Femur (tissue), 1 donor: ENCODE data around the gene HSPA6.
"Not testable (repeated sequence)": the region's sequence is repeated elsewhere in the genome, so short reads cannot be mapped to it uniquely, and the experiment has no call there.

Source experiments
- DNase-seq: peaks from one replicate; pipeline ENCODE4 v3.0.0-alpha.2; 2017

HSPA6 gene

DNA sequence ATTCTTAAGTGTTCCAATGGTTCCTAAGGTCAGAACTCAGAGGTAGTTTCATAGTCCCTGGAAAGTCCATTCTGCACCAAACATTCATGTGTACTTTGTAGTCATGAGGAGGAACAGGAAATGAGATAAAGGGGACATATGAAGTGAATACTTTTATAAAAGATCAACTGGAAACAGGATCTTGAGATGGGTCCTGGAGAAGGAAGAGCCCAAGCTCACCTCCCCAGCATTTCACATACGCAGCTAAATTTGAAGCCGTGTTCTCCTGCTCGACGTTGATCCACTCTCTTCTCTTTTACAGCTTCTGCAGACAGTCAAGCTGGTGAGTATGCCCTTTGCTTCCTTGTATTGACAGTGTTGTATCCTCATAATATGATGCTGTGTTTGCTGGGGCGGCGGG, 18.7 kb upstream of the HSPA6 start:
- DNase-seq = no peak

DNA sequence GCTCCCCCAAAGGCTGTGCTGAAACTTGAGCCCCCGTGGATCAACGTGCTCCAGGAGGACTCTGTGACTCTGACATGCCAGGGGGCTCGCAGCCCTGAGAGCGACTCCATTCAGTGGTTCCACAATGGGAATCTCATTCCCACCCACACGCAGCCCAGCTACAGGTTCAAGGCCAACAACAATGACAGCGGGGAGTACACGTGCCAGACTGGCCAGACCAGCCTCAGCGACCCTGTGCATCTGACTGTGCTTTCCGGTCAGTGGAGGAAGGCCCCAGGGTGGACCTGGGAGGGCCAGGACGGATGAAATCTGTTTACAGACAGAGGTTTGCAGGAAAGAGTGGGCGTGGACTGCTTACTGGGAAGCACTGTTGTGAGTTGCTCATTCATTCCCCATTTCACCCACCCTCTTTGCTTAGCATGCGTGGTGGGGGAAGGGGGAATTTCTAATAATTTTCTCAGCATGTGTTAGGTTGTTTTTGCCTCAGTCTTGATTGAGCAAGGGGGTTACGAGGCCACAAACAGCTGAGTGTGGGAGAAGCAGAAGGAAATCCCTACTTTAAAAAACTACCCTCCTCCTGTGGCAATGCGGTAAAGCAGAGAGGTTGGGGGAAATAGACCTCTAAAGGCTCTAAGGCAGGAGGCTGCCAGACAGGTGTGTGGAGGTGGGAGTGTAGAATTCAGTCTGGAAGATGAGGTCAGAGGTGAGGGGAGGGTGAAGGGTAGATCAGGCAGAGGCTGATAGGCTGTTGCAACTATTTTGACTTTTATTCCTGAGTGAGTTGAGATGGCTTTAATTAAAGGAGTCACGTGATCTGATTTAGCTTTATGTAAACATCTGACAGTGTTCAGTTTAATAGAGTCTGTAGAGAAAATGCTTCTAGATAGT, 17.8 kb upstream of the HSPA6 start:
- DNase-seq = peak; percentile 43

DNA sequence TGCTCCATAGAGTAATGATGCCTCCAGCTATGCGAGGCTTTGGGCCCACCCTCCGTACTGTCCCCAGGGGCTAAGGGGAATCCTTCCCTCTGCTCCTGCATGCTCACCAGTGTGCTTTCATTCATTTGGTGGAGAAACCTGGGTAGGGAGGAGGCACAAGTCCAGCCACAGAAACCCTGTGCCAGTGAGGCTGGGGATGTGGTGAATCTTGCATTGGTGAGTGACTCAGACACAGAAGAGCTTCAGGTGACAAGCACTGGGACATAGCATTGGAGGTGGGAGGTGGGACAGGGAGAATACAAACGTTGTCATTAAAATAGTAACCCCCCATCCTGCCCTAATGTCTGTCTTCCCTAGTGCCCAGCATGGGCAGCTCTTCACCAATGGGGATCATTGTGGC, 13.9 kb upstream of the HSPA6 start:
- no peak for DNase-seq

GRCh38 chr1:161511018-161511755, 13.2 kb upstream of the HSPA6 start:
- no peak for DNase-seq

- no peak for DNase-seq
Measured at GRCh38 chr1:161511756-161512060, 12.6 kb upstream of the HSPA6 start.

- DNase-seq = not testable (repeated sequence)
Measured at GRCh38 chr1:161512636-161513447, 11.5 kb upstream of the HSPA6 start.

- DNase-seq = not testable (repeated sequence)
Measured at GRCh38 chr1:161513448-161513780, 10.9 kb upstream of the HSPA6 start.

DNA sequence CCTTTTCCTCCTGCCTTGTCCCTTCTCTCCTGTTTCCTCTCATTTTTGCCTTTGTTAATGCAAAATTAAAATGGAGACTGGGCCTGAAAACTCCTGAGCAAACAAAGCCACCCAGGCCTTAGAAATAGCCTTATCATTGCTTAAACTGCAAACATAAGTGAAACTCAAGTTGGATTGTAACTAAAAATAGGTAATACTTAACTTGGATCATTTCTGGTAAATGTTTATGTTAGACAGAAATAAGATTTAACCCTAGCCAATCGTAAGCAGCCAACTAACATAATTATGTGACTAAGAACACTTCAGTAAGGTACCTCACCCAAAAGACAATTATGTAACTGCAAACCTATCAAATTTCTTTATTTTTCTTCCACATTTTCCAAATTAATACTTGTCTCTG, 10.4 kb upstream of the HSPA6 start:
- DNase-seq = not testable (repeated sequence)

DNA sequence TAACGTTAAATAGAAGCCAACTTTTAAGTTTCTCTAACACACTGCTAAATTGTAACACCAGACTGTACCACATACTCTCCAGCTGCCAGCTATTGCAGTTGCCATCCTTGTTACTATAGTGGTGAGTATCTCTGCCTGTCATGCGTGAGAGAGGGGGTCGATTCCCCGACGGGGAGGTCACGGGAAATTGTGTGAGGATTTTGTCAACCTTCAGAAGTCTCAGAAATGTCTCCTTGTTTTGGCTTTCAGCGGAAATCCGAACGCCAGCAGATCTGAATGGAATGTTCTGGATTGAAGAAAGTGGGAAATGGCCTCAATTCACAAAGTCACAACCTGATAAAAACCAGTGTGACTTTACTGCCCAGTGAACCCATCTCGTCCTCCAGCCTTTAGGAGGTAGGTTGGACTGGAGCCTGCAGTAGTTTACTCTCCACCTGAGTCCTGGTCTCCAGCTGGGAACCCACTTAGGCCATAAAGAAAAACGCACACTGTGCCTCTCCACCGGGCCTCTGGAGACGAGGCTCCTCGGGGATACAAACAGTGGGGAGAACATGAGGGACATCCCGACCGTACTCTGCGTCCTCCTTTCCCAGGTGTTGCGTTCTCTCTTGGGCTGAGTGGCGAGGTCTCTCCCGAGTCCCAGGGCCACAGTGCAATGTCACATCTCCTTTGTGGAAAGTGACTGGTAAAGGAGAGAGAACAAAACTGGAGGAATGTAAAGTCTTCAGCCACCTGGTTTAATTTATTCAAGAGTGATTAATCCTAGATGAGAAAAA, 1.1 kb upstream of the HSPA6 start:
- DNase-seq = not testable (repeated sequence)

DNA sequence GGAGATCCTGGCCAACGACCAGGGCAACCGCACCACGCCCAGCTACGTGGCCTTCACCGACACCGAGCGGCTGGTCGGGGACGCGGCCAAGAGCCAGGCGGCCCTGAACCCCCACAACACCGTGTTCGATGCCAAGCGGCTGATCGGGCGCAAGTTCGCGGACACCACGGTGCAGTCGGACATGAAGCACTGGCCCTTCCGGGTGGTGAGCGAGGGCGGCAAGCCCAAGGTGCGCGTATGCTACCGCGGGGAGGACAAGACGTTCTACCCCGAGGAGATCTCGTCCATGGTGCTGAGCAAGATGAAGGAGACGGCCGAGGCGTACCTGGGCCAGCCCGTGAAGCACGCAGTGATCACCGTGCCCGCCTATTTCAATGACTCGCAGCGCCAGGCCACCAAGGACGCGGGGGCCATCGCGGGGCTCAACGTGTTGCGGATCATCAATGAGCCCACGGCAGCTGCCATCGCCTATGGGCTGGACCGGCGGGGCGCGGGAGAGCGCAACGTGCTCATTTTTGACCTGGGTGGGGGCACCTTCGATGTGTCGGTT, 477 bp downstream of the HSPA6 start:
- not testable (repeated sequence) for DNase-seq

- not testable (repeated sequence) for DNase-seq
Measured at GRCh38 chr1:161525321-161525720, 981 bp downstream of the HSPA6 start.

GRCh38 chr1:161525918-161526317, 1.6 kb downstream of the HSPA6 start:
- not testable (repeated sequence) for DNase-seq

GRCh38 chr1:161528550-161528949, 4.2 kb downstream of the HSPA6 start:
- DNase-seq = not testable (repeated sequence)

GRCh38 chr1:161529463-161530104, 5.2 kb downstream of the HSPA6 start:
- DNase-seq = not testable (repeated sequence)

- DNase-seq = peak; percentile 84
Measured at GRCh38 chr1:161530158-161530557, 5.8 kb downstream of the HSPA6 start.

DNA sequence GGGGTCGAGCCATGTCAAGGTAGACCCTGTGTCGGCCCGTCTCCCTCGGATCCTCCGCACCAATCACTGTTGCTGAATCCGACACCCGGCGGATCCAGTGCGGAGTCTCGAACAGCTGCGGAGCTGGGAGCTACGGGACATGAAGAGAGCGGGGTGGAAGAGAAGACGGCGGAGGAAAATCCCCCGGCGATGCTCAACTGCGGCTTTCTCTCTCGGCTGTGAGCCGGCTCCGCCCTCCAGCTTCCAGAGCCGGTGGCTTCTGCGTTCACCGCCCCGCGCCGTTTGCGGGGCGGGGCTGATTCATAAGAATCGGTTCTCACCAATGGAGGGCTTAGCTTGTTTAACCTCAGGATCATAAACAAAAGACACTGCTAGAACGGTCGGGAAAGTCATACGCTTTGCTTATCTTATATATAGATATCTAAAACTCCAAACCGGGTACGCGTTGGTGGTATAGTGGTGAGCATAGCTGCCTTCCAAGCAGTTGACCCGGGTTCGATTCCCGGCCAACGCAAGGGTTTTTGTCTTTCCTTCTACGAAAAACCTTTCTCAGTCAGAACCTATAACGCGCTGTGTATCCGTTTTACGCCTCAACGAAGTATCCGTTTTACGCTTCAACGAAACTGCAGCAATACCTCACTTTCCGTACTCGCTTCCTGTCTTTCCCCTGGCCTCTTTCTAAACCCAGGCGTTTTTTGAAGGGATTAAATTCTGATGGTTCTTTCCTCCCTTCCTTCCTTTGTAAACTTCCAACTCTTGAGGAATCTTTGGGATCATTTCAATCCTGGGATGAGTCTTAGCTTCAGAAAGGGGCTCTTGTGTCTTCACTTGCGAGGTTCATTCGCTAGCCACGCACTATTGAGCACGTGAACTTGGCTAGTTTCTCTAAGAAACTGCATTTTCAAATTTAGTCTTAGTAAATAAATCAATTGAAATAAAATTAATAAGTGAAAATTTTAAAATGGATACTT, 6.6 kb downstream of the HSPA6 start:
- peak; percentile 94 for DNase-seq

DNA sequence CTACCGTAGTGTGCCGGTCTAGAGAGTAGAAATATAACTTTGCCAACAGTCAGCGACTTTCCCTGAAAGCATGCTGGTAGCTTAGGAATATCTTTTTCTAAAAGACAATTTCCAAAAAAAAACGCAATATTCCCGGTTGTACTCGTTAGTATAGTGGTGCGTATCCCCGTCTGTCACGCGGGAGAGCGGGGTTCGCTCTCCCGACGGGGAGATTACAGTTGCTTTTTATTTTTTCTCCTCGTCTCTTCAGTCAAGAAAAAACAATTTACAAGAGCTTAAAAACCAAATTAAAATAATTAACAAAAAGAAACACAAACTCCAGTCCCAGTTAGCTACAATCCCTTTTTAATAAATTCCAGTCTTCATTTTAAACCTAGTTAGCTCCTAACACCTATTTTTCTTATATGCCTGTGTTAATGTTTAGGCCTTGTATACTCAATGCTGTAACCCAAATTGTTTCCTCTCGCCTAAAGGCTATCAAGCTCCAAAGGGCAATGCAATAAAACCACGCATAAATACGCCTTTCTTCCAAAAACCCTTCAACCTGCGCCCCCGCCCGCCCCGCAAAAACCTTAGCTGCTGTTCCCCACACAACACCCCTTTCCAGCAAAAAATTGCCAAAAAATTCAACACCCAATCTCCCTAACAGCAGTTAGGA, 7.8 kb downstream of the HSPA6 start:
- DNase-seq = no peak

GRCh38 chr1:161532644-161533567, 8.6 kb downstream of the HSPA6 start:
- DNase-seq = peak; percentile 66
